ENCODE data around the gene PRKCA.
"Not testable (repeated sequence)": the region's sequence is repeated elsewhere in the genome, so short reads cannot be mapped to it uniquely, and the experiment has no call there.

The PRKCA gene

DNA sequence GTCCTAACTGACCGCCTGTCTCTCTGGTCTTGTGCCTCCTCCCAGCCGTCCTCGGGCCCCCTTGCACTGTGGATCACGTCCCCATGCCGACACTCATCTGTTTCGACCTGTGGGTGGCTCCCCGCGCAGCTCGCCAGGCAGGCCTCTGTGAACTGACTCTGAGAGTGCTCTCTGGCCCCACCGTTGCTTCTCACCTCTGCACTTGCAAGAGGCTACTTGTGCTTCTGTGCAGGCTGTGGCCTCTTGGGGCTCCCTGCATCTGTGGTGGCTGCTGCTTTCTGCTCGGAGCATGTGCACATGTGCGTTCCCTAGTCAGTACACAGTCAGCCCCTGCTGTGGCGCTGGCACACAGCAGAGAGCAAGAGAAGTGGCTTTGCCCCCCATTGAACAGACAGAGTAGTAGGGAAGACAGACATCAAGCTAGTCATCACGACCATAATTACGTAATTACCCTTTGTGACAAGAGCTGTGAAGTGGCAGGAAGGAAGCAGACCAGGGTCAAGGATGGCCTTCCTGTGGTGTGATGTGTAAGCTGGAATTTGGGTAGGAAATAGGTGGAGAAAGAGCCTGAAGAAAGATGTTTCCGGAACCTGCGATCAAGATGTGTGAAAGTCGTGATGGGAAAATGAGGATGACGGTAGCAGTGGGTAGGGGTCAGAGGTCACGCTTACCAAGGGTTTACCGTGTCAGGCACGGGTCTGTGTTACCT is 276.5 kb downstream of the PRKCA start:
- DNase-seq (ENCODE audit: low spot score), result no peak

- DNase-seq (ENCODE audit: low spot score), result no peak
Observed at GRCh38 chr17:66579556-66579955, 277.1 kb downstream of the PRKCA start.

DNA sequence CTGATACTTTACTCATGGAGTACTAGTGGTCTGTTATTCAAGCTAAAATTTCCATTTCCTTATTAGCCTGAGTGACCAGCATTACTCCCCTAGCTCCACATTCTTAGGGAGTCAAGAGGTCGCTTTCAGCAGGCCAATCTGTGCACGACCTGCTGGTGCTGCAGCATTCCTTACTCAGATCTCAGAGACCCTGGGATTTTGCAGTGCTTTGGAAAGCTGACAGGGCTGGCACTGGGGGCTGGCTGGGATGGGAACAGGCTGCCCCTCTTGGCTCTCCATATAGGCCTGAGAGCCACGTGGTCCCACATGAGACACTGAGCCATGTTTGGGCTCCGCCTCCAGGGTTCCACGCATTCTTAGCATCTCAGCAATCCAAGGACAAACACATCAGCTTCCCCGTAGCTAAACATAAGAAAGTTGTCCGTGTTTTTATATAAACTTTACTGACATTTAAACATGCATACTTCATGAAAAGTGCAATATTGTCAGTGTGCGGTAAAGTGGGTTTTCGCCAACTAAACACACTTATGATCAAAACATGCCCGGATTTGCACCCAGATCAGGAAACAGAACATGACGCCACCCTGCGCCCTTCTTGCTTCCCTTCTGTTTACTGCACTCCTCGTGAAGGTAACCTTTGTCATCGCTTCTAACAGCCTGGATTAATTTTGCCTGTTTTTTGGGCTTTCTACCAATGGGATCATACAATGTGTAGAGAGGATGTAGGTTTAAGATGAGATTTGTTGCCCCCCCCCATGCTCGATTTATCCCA is 278.0 kb downstream of the PRKCA start:
- DNase-seq (ENCODE audit: low spot score), result no peak

DNA sequence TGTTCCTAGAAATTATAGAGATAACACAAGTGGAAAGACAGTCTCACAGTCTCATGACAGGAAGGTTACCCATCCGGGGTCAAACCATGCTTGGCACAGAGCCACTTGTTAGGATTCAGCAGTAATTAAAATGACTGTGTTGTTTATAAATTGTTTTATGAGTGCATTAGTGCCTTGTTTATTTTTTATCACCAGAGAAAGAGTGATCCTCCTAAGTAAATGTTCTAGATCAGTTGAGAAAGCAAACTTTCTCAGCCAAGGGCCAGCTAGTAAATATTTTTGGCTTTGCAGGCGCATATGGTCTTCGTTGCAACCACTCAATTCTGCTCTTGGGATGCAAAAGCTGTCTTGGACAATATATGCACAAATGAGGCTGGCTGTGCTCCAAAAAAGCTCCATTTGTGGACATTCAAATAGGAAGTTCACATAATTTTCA is 278.6 kb downstream of the PRKCA start:
- no peak for DNase-seq (ENCODE audit: low spot score)

DNA sequence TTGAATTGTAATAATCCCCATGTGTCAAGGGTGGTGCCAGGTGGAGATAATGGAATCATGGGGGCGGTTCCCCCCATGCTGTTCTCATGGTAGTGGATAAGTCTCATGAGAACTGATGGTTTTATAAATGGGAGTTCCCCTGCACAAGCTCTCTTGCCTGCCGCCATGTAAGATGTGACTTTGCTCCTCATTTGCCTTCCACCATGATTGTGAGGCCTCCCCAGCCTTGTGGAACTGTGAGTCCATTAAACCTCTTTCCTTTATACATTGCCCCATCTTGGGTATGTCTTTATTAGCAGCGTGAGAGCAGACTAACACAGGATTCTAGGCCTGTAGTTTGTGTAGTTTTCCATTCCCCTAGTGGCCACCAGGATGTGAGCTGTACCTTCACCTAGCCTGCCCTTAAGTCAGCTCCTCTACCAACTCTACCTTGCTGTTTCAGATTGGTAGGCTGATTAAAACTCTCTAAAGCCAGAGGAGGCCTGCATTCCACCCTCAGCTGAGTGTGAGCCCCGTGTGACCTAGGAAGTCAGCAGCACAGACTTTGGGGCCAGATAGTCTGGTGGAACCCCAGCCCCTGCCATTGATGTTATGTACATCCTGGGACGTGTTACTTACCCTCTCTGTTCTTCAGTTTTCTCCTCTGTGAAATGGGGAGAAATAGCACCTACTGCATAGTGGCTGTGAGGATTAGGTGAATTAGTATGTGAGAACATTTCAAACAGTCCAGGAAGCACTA is 280.1 kb downstream of the PRKCA start:
- DNase-seq (ENCODE audit: low spot score), result no peak

DNA sequence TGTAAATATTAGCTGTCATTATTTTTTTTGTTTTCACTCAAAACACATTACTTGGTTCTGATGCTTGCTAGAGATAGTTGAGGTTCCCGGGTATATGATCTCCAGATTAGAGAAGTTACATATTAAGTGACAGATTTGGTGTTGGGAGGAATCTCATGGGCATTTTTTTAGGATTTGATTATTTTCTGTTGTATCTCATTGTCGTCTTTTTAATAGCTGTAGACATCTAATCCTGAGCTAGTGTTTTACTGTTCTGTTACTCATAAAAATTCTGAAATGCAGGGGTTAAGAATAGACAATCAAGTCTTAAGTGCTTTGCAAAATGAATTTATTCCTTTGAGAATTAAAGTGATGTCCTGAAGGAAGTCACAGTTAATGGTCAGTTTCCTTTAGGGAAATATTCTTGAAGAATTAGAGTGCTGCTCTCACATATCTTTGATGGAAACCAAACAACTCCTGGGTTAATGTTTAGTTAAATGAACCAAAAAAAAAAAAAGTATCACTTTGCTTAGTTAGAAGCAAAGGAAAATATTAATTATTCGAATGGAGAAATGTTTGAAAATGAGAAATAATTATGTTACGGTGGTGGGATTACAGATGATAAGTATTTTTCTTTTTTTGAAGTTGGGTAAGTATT is 280.8 kb downstream of the PRKCA start:
- no peak for DNase-seq (ENCODE audit: low spot score)

DNA sequence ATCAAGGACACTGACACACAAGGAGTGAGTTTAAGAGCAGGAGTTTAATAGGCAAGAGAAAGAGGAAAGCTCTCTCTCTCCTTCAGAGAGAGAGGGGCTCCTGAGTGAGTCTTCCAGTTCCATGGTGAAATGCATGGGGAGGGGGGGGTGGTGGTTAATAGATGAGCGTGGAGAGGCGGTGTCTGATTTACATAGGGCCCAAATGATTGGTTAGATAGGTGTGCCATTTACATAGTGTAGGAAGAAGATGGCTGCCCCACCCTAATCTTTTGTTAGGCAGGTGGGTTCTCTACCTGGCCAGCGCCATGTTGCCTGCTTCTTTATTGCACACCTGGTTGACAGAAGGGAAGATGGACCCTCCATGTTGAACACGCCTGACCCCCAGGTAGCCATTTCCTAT is 282.5 kb downstream of the PRKCA start:
- DNase-seq (ENCODE audit: low spot score), result no peak

GRCh38 chr17:66585472-66585871 is 283.1 kb downstream of the PRKCA start:
- no peak for DNase-seq (ENCODE audit: low spot score)

DNA sequence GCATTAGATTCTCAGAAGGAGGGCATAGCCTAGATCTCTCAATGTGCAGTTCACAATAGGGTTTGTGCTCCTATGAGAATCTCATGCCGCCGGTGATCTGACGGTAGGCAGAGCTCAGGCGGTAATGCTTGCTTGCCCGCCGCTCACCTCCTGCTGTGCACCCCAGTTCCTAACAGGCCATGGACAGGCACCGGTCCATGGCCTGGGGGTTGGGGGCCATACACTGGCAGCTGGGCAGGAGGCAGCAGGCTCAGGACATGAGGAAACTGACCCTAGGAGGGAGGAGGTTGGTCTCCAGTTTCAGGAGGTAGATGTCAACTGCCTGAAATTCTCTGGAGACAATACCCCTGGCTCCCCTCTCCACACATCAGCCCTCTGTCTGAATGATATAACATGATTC is 287.5 kb downstream of the PRKCA start:
- DNase-seq (ENCODE audit: low spot score), result no peak

DNA sequence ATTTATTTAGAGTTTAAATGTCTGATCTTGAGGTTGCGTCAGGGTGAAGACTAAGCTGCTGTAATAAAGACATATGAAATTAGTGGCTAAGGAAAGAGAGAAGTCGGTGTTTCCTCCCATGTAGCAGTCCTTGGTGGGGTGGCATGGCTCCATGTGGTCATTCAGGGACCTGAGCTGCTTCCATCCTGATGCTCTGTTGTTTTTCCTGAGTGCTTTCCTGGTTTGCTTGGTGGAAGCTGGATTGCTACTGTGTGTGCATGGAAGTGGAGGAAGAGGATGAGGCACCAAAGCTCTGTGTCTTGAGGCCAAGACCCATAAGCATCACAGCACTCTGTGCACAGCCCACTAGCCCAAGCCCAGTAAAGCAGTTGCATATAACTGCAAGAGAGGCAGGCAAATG is 290.7 kb downstream of the PRKCA start:
- DNase-seq (ENCODE audit: low spot score), result no peak

DNA sequence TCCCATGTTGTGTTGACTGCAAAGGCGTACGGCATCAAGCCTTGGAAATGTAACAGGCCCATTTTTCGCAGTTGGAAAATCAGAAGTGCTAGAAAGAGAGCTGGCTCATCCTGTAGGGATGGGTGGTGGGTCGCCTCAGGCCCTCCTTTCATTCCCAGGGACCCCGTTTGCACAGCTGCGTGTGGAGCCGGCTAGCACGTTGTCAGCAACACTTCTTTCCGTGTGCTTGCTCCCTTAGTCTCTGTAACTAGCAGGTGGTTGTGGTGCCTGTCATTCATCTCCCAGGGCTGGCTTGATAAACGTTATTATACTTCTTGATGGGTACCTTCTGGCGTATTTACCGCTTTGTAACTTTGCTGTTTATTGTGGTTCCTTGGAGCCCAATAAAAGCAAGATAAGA is 293.5 kb downstream of the PRKCA start:
- DNase-seq (ENCODE audit: low spot score), result no peak

GRCh38 chr17:66602659-66603384 is 300.4 kb downstream of the PRKCA start:
- no peak for DNase-seq (ENCODE audit: low spot score)

DNA sequence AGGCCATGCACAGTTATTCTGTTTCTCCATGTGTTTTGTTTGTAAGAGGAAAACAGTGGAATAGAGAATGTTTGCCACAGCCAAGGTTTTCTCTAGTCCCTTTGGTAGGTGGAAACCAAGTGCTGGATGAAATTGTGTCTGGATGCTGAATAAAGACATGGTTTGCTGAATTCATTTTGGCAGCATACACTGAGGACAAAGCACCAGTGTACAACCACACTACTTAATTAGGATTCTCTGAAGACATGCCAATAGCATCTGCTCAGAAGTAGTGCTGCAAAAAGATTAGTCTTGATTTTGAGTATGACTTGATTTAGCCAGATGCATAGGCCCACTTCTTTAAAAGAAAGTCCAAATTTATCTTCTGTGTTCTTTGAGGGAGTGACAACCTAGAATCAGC is 302.0 kb downstream of the PRKCA start:
- no peak for DNase-seq (ENCODE audit: low spot score)

GRCh38 chr17:66605541-66605940 is 303.1 kb downstream of the PRKCA start:
- DNase-seq (ENCODE audit: low spot score), result no peak

- no peak for DNase-seq (ENCODE audit: low spot score)
Observed at GRCh38 chr17:66610361-66611133, 308.1 kb downstream of the PRKCA start.

DNA sequence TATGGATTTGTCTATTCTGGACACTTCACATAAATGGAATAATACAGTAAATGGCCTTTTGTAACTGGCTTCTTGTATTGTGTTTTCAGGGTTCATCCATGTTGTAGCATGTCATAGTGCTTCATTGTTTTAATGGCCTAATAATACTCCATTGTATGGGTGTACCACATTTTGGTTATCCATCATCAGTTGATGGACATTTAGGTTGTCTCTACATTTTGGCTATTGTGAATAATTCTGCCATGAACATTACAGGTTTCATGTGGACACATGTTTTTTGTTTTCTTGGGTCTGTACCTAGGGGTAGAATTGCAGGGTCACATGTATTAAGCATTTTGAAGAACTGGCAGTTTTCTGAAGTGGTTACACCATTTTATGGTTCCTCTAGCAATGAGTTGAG is 309.0 kb downstream of the PRKCA start:
- DNase-seq (ENCODE audit: low spot score), result no peak

- no peak for DNase-seq (ENCODE audit: low spot score)
Observed at GRCh38 chr17:66612993-66613392, 310.6 kb downstream of the PRKCA start.

DNA sequence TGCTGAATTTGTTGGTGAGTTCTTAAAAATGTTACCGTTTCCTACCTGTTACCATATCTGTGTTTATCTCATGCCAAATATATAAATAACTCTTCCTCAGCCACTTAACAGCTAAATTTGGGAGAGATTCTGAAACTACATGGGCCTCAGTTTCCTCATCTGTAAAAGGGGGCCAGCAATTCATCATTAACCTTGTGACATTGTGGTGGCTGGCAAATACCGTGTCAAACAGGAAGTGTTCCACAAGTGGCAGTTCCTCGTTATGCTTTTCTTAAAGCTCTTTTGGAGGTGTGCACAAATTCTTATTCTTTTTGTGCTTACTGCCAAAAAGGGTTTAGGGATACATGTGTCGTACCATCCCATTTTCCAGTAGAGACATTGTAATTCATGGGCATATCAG is 312.1 kb downstream of the PRKCA start:
- DNase-seq (ENCODE audit: low spot score), result no peak

GRCh38 chr17:66619206-66619605 is 316.8 kb downstream of the PRKCA start:
- DNase-seq (ENCODE audit: low spot score), result no peak

GRCh38 chr17:66620528-66620927 is 318.1 kb downstream of the PRKCA start:
- no peak for DNase-seq (ENCODE audit: low spot score)

- not testable (repeated sequence) for DNase-seq (ENCODE audit: low spot score)
Observed at GRCh38 chr17:66624630-66625029, 322.2 kb downstream of the PRKCA start.

Data from CD4-positive, alpha-beta T cell treated with Interleukin-15 for 4 hours (primary cell).